CD4-positive, alpha-beta T cell treated with Interleukin-2 at 100 ng/mL for 4 hours (primary cell): ENCODE data around the gene TMEM198.

Experiments
- DNase-seq: peaks from one replicate; pipeline ENCODE4 v3.0.0-alpha.2; 2020; ENCODE audit warnings: low spot score

TMEM198 gene

GRCh38 chr2:219562049-219563020 lies 18.5 kb downstream of the TMEM198 start:
- DNase-seq, result no peak

- DNase-seq, result no peak
Measured at GRCh38 chr2:219563271-219563928, 19.6 kb downstream of the TMEM198 start.

DNA sequence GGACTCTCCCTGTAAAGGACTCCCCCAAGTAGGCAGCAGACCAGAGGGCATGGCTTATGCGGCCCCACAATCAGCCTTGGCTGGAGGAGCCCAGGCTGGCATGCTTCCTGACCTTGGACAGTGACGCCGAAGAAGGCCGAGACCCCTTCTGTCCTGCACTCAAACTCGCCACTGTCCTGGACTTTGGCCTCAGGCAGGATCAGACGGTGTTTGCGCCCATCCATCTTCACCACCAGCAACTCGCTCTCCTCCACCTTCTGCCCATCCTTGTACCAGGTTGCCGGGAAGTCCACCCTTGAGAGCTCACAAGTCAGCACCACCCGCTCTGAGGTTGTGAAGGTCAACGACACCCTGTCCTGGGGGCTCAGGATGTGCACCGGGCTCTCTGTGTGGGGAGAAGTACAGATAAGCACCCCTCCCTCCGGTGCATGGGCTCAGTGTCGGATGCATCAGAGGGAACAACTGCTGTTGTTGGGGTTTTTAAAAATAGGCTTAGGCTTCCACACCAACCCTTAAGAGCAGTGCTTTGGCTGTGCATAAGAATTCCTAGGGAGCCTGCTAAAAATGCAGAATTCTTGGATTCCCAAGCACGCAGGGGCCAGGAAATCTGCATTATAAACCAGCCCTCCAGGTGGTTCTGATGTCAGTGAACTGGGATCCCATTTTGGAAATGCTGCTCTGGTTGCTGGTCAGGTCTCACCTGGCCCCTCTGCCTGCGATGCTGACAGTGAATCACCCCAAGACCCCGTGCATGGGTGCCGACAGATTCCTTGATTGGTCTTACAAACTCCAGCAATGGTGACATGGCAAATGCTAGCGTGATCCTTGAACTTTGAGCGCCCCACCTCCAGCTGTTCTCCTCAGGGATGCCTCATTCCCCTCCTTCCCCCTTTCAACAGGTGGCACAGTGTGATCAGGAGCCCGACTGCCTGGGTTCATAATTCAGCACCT lies 21.6 kb downstream of the TMEM198 start:
- DNase-seq, result no peak

DNA sequence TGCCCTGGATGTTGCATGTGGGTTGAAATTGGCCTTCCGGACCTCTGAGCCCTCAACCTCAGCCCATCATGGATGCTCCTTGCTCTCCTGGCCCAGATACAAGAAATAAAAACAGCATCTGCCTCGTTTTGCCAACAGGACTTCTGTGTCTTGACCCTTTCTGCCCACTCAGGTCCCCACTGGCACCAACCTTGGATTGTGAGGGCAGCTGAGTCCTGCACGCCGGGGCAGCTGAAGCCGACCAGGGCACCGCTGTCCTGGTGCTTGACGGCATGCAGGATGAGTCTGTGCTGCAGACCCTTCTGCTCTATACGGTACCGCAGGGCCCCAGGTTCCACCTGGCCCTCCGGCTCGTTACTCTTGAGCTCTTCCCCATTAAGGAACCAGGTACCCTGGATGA lies 22.8 kb downstream of the TMEM198 start:
- no peak for DNase-seq

GRCh38 chr2:219567131-219567530 lies 23.3 kb downstream of the TMEM198 start:
- DNase-seq, result no peak

GRCh38 chr2:219567791-219568361 lies 24.0 kb downstream of the TMEM198 start:
- DNase-seq, result no peak

DNA sequence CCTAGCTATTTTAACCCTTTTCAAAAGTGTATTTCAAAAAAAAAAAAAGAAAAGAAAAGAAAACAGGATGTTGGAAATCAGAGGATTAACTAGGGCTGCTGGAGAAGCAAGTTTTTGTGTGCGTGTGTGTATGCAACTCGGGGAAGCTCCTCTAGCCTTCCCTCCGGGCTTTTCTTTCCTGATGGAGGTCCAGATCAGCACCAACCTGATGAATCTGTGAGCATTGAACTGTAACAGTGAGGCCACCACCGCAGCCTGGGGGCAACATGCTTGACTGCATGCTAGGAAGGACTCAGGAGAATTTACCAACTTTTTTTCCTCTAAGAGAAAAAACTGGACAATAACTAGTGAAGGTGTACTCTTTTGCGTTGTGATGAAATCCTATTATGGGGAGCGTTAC lies 25.2 kb downstream of the TMEM198 start:
- no peak for DNase-seq

DNA sequence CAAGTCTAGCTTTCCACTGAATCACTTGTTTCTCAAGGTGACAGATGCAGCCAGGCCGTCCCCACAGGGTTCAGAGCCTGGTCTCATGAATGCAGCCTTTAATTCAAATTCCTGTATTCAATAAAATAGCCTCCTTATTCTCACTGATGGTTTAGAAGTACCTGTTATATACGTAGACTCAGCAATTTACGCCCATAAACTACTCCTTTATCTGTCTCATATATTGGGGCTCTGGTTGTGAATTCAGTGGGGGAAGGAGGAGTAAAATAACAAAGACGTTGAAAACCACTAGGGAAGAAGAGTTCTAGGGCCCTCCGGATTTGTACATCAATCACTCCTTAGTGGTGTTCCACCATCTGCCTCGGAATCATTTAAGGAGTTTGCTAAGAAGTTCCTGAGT lies 25.8 kb downstream of the TMEM198 start:
- DNase-seq, result no peak

- no peak for DNase-seq
Measured at GRCh38 chr2:219570194-219570923, 26.5 kb downstream of the TMEM198 start.

DNA sequence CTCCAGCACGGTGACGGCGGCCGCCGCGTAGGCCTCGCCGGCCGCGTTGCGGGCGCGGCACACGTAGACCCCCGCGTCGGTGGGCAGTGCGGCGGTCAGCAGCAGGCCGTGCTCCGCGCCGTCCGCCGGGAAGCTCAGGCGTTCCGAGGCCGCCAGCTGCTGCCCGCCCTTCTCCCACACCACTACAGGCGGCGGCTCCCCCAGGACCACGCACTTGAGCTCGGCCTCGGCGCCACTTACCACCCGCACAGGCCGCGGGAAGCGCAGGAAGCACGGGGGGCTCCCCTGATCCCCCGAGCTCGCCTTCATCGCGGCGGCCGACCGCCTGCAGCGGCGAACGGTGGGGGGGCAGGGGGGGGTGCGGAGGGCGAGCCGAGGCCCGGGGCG lies 27.1 kb downstream of the TMEM198 start:
- no peak for DNase-seq

DNA sequence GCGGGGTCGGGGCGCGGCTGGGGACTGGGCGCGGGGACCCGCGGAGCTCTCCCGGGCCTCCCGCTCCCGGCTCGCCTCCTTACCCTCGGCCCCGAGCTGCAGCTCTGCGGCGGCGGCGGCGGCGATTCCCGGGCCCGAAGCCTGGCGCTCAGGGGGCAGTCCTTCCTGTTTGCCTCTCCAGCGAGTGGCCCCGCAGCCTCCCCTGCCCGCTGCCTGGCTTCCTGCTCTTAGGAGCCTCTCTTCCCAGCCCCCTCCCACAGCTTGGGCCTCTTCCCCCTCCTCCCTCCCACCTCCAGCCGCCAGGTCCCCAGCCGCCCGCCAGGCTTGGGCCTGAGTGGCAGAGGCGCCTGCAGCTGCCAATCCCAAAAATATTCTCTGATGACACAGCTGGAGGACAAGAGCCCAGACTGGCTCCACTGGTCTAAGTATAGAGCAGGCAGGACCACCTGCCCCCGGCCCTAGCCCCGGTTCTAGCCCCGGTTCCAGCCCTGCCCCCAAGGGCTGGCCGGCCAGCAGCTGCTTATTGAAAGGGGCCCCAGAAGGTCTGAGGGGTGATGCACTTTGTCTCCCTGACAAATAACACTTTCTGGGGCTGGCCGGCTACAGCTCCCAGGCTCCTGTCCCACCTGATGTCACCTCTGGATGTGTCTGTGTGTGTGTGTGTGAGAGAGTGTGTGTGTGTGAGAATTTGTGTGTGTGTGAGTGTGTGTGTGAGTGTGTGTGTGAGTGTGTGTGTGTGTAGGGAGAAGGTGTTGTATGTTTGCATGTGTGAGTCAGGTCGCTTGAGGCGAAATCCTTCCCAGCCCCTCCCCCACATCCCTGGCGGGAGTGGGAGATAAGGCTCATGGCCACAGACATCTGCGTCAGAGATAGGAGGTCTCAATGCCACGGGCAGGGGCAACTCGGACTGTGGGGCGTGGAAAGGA lies 27.7 kb downstream of the TMEM198 start, which contains the start of gene OBSL1:
OBSL1 (minus strand) TSS at position 229 of the 926 bp plus-strand sequence. CDS start 307 bp downstream, outside the sequence.
- no peak for DNase-seq

DNA sequence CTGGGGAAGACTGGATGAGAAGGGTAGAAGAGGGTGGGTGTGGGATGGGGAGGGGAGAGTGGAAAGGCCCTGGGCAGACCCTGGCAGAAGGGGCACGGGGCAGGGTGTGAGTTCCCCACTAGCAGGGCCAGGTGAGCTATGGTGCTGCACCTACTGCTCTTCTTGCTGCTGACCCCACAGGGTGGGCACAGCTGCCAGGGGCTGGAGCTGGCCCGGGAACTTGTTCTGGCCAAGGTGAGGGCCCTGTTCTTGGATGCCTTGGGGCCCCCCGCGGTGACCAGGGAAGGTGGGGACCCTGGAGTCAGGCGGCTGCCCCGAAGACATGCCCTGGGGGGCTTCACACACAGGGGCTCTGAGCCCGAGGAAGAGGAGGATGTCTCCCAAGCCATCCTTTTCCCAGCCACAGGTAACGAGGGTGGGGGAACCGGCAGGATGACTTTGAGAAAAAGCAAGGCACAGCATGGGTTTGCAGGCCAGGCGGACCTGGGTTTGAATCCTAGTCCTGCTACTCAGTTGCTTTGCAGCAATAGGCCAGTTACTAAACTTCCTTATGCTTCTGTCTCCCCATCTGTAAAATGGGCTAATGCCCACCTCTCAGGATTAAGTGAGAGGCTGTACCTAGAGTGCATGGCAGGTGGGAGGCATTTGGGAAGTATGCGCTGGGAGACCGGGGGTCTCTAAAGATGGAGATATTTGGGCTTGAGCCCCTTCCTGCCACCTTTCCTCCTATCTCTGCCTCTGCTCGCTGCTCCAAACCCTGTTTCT lies 28.6 kb downstream of the TMEM198 start, which contains the start of gene INHA:
INHA (plus strand) TSS at position 74 of the 765 bp plus-strand sequence; CDS start at position 139, 65 bp downstream.
- DNase-seq, result no peak

GRCh38 chr2:219573166-219573565 lies 29.3 kb downstream of the TMEM198 start:
- DNase-seq, result no peak

DNA sequence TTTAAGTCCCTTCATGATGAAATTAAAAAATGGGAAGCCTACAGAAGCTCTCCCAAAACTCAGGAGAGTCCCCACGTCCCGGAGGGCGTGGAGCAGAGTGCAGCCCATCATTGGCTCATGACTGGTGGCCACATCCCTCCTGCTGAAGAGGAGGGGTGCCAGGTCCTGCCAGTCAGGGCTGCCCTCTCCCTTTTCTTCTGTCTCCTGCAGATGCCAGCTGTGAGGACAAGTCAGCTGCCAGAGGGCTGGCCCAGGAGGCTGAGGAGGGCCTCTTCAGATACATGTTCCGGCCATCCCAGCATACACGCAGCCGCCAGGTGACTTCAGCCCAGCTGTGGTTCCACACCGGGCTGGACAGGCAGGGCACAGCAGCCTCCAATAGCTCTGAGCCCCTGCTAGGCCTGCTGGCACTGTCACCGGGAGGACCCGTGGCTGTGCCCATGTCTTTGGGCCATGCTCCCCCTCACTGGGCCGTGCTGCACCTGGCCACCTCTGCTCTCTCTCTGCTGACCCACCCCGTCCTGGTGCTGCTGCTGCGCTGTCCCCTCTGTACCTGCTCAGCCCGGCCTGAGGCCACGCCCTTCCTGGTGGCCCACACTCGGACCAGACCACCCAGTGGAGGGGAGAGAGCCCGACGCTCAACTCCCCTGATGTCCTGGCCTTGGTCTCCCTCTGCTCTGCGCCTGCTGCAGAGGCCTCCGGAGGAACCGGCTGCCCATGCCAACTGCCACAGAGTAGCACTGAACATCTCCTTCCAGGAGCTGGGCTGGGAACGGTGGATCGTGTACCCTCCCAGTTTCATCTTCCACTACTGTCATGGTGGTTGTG lies 30.9 kb downstream of the TMEM198 start:
- no peak for DNase-seq

DNA sequence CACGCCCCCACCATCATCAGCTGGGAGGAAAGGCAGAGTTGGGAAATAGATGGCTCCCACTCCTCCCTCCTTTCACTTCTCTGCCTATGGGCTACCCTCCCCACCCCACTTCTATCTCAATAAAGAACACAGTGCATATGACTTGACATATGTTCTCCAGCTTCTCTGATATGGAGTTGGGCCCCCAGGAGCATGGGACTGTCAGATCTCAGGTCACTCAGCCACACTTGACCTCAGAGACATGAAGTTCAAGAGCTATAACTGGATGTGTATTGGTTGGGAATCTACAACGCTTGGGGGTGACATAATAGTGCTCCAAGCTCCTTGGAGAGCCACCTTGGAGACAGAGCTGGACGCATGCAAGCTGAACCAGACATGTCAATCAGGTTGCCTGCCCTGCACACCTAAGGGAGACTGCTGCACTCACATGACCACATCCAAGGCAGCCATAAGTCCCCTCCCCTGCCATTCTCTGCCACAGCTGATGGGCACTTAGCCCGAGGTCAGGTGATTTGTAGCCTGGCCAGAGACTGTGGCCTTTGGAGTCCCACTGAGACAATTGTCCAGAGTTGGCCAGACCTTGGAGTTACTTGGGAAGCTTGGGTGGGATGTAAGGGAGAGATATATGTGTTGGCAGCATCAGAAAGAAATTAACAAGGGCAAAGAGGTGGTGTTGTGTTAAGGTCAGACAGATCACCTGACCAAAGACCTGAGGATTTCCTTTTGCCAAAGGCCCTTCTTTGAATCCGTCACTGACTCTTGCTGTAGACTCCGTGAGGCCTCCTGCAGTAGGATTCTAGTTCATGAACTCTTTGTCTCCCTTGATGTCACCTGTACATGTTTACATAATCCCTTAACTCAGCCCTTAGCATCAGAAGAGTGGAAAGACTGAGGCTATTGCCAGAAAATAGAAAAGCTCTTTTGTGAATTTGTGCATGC lies 32.0 kb downstream of the TMEM198 start:
- DNase-seq, result no peak

- DNase-seq, result no peak
Measured at GRCh38 chr2:219576505-219577388, 32.9 kb downstream of the TMEM198 start.
